HG03039 (cell line): Measurements from ENCODE around the gene MLC1.

Experiments used
- ATAC-seq: cut with Tn5 transposase; IDR thresholded peaks from one replicate; pipeline ENCODE4 v1.9.1; 2021; ENCODE audit warnings: mild to moderate bottlenecking, moderate library complexity; ENCODE audit not compliant: unreplicated experiment

Gene MLC1

DNA sequence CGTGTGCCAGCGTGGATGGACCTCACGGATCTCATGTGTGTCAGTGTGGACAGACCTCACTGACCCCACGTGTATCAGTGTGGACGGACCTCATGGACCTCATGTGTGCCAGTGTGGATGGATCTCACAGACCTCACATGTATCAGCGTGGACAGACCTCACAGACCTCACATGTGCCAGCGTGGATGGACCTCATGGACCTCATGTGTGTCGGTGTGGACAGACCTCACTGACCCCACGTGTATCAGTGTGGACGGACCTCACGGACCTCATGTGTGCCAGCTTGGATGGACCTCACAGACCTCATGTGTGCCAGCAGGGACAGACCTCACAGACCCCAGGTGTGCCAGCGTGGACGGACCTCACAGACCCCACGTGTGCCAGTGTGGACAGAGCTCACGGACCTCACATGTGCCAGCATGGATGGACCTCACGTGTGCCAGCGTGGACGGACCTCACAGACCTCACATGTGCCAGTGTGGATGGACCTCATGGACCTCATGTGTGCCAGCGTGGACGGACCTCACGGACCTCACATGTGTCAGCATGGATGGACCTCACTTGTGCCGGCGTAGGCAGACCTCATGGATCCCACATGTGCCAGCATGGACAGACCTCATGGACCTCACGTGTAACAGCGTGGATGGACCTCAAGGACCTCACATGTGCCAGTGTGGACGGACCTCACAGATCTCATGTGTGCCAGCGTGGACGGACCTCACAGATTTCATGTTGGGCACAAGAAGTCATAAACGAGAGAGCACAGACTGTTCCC is 45.4 kb downstream of the MLC1 start:
- ATAC-seq: no peak

DNA sequence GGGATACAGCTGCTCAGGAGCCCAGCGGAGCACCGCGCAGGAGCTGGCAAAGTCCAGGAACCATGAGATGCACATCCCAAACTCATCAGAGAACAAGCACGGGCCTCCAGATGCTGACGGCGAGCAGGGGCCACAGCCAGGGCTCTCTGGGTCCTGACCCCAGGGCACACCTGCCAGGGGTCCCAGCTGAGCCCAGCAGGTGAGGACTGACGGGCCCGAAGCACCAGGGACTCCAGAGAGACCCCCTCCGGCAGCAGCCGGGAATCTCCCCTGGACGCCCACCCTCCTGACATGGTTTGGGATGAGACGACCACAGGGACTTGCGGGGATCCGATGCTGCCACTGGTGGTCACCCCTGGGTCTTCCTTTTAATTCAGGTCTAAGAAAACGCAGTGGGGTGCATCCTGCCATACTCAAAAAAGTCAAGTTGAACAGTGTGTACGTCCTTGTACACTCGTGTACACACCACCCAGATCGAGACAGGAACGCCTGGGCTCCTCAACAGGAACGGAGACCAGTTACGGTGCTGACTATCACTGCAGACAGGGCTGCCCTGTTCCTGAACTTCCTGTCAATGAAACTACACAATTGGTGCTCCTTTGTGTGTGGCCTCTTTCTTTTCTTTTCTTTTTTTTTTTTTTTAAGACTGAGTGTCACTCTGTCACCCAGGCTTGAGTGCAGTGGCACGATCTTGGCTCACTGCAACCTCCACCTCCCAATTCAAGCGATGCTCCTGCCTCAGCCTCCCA is 49.1 kb downstream of the MLC1 start:
- ATAC-seq: no peak

DNA sequence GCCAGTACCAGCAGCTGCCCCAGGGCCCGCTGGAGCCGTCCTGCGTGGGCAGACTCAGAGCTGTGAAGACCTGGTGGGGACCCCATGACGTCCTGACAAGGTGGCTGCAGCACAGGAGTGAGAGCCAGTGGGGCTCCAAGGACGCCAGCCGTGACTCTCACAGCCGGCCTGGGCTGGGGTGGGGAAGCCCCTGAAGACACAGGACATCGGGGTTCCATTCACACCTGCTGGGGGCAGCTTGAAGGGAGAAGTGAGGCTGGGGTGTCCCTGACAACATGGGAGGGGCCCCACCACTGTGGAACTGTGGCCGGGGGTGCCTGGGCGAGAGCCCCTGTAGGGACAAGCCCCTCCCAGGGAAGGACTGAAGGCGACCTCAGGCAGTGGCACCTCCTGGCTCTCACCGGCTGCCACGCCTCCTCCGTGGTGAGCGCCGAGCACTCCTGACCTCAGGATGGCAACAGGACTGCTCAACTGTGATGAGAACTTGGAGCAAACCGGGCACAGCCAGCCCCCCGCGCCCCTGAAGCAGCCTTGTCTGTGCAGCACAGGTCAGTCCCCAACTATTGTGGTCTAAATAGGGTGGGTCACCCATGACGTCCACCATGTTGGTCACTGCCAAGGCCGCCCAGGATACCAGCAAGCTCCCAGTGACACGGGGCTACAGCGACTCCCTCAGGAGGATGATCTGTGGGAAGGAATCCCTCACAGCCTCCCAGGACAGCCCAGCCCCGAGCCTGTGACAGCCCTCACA is 49.9 kb downstream of the MLC1 start:
- ATAC-seq: no peak

DNA sequence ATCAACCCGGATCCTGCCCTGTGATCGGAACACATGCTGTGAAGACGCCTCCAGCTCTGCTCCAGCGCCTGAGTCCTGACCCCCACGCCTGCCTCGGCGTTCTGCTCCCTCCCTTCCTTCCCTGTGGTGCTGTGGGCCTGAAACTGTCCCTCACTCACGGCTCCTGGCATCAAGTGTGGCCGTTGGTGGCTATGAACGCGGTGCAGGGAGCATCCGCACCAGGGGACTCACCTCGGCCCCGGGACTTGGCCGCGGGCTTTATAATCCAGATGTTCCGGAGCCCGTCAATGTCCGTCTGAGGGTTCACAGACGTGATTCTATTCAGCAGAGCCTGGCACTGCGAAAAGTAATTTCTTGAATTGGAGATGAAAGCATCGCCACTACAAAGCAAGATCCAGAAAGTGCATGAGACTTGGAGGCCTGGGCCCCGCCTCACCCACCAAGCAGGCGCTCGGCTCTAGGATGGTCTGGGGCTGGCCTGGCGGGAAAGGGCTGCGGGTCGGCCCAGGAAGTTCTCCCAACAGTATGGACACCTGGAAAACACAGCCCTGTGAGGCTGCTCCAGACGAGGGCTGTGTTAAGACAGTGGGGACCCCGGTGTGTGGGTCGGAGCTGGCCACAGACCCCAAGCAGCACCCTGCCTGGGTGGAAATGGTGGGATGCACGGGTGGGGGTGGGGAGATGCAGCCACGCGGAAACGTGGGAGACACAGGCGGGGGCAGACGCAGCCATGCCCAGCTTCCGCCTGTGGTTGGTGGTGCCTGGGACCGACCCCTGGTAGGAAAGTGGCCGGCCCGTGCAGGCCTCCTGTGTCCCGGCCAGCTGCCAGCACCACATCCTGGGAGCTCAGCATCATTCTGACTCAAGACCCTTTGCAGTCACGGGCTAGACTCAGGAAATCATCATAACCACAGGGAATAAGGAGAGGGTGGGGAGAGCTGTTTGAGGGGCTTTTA is 50.8 kb downstream of the MLC1 start:
- no peak for ATAC-seq

GRCh38 chr22:50032941-50033601 is 52.2 kb downstream of the MLC1 start:
- no peak for ATAC-seq

DNA sequence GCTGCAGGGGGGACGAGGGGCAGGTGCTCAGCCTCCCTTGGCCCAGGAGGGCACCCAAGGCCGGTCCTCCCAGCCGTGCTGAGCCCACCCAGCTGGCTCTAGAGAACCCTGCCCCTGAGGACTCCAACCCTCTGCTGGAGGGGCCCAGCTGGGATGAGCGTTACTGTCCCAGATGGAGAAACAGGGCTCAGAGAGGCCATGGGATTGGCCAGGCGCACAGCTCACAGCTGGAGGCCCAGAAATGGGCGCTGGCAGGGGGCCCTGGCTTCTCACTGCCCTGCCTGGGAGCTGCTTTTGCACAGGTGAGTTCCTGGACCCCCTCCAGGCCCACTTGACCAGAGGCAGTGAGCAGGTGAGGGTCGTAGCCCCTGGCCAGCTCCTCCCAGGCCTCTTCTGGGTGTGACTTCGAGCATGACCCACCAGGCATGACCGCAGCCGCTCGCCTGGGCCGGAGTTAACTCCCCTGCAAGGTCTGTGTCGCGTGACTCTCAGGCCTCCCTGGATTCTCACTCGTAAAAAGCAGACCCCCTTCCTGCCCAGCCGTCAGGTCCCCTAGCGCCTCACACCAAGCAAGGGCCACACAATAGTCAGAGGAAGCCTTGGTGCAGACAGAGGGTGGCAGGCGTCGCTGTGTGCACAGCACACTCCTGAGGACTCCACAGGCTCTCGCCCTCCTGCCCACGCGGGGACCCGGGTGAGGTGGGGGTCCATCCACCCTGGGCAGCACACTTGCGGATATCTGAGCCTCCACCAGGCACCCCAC is 52.9 kb downstream of the MLC1 start:
- no peak for ATAC-seq

- no peak for ATAC-seq
Observed at GRCh38 chr22:50031189-50032091, 53.8 kb downstream of the MLC1 start.

- peak; percentile 55 for ATAC-seq
Observed at GRCh38 chr22:50030297-50031188, 54.7 kb downstream of the MLC1 start.

DNA sequence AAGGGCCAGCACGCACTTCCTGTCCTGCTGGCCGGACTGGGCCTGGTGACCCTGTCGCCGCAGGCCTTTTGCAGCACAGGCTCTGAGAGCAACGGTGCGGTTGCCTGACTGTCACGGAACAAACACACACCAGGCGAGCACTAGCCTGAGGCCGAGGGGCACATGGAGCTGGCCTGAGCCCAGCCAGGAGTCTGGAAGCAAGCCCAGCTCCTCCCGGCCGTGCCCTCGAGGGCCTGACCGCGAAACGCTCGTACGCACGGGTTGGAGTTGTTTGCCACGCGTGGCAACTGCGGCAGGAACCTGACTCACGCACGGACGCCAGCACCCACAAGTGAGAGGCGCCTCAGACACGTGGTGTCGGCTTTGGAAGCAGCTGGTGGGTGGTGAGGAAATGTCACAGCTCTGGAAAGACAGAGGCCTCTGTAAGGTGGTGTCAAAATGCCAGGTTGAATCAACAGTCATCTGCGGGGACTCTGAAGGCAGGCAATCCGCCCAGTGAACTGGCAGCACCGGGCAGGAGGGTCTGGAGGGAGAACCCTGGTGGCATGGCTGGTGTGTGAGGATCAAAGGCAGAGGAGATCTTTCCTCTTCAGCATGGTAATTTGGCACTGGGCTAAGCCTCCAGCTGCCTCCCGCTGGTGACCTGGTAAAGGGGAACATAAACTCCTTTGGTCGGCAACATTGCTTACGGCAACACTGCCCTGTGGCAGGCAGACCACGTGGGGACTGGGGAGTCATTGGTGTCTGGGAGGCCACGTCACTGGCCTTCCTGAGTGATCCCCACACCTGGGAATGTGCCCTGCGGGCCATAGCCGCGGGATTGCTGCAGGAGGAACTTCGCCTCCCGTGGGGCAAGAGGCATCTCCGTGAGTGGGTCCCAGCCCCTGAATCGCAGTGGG is 57.3 kb downstream of the MLC1 start:
- no peak for ATAC-seq

DNA sequence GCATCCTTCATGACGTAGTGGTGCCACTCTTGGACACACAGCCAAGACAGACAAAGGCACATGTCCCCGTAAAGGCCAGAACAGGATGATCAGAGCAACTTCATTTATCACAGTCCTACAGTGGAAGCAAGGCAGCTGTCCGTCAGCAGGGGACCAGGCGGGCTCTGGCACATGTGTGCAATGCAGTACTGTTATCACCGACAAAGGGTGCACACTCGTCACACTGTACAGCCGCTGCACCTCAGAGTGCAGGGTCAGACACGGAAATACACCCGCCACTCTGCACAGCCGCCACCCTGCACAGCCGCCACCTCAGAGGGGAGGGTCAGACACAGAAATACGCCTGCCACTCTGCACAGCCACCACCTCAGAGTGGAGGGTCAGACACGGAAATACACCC is 59.2 kb downstream of the MLC1 start:
- no peak for ATAC-seq

GRCh38 chr22:50022171-50022819 is 62.9 kb downstream of the MLC1 start:
- no peak for ATAC-seq

DNA sequence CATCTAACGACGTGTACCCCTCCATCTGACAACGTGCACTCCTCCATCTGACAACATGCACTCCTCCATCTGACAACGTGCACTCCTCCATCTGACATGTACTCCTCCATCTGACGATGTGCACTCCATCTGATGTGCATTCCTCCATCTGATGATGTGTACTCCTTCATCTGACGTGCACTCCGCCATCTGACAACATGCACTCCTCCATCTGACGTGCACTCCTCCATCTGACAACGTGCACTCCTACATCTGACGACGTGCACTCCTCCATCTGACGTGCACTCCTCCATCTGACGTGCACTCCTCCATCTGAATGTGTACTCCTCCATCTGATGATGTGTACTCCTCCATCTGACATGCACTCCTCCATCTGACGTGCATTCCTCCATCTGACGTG is 64.6 kb downstream of the MLC1 start:
- ATAC-seq: no peak

GRCh38 chr22:50019316-50019715 is 65.9 kb downstream of the MLC1 start:
- no peak for ATAC-seq

DNA sequence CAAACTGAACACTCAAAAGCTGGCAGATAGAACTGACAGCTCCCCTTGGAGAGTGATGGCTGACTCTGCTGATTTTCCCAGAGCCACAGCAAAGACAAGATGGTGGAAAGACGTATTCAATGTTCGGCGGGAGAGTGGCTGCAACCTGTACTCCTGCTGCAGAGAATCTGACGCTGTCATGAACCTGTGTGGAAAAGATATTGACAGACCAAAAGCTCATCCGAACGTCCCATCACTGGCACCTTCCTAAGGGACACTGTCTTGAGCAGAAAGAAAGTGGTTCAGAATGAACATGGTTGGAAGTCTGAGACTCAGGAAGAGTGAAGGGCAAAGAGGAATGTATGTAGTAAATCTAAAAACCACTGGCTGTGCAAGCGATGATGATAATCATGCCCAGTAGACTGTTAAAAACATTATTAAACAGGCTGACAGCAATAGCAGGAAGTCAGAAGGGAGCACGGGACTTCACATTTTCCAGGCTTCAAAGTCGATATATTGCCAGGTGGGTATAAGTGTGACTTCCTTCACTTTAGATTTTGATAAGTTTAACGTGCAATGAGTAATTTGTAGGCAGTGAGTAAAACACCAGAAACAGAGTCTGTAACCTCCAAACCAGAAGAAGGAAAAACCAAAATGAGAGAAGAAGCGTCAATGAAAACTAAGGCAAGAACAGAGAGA is 66.5 kb downstream of the MLC1 start:
- ATAC-seq: no peak

DNA sequence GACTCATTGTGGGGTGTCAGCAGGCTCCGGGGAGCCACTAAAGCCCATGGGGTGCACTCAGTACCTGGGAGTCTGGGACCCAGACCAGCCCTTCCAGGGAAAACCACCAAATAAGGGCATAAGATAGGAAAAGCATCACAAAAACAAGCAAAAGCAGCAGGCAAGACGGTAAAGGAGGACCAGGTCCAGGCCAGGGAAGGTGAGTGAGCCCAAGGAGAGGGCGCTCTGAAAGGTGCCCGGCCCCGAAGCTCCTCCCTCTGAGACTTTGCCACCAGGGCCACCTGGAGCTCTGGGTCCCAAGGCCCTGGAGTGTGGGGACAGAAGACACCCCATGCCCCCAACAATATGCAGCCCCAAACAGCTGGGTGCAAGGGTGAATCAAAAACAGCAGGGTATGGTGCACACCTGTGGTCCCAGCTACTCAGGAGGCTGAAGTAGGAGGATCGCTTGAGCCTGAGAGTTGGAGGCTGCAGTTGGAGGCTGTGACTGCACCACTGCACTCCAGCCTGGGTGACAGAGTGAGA is 67.5 kb downstream of the MLC1 start:
- no peak for ATAC-seq
